Activated T-cell treated with anti-CD3 and anti-CD28 coated beads for 1 hour (primary cell): ENCODE data around the gene CCR1.
"Not testable (repeated sequence)": the region's sequence is repeated elsewhere in the genome, so short reads cannot be mapped to it uniquely, and the experiment has no call there.

Experiments
- DNase-seq: peaks from one replicate; pipeline ENCODE4 v3.0.0-alpha.2; 2020; ENCODE audit warnings: low read depth

The CCR1 gene

GRCh38 chr3:46209746-46210470, 1.8 kb upstream of the CCR1 start:
- no peak for DNase-seq

DNA sequence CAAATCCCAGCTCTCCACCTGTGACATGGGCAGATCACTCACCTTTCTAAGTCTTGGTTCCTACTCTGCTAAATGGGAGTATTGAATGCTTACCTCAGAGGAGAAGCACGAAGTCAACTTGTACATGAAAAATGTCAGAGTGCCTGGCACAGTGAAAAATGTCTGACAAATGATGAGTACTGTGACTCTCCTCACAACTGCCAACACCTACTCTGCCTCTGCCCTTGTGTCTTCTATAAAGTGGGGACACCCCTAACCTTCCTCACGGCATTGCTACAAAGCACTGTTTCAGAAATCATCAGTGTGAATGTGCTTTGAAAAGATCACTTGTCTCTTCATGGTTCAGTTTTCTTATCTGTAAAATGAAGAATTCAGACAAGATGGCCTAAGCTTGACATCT, 940 bp upstream of the CCR1 start:
- no peak for DNase-seq

- DNase-seq: not testable (repeated sequence)
Observed at GRCh38 chr3:46207514-46207913, 599 bp downstream of the CCR1 start.

DNA sequence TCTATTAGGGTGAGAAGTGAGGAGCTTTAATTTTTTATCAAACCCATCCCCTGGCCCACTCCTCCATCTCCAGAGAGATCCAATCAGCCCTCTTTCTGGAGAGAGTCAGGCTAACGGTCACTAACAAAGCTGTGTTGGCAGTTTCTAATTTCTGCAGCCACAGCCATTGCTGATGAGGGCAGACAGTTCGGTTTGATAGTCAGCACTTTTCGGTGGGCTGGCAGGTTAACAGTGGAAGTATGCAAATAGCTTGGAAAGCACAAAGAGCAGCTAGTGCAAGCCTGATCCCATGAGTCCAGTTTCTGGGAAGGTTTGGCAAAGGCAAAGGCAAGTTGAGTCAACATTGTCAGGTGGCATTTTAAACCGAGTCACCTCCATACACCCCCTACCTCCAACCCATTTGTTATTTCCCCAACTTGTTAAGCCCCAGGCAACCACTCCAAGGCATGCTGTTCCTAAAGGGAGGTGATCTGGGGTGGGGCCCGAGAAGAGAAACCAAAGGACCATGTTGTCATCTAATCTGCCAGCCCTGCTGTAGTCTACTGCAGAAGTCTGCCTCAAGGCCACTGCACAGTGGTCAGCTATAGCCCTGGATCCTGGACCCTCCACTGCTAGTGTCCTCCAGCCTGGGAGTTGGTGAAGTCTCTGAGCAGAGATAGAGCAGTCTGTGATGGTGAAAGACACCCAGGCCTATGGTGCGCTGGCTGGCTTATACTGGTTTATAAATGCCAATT, 1.7 kb downstream of the CCR1 start:
- DNase-seq: no peak

GRCh38 chr3:46205286-46205960, 2.7 kb downstream of the CCR1 start:
- DNase-seq: no peak

DNA sequence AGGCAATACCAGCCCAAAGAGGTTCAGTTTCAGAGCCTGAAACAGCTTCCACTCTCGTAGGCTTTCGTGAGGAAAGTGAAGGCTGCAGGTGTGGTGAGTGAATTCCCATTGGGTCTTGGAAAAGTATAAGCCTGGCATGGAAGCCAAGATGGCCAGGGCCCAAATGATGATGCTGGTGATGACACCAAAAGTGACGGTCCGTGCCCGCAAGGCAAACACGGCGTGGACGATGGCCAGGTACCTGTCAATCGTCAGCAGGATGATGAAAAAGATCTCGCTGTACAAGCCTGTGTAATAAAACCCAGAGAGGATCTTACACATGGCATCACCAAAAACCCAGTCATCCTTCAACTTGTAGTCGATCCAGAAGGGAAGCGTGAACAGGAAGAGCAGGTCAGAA, 4.4 kb downstream of the CCR1 start:
- no peak for DNase-seq

GRCh38 chr3:46202535-46202934, 5.6 kb downstream of the CCR1 start:
- no peak for DNase-seq

DNA sequence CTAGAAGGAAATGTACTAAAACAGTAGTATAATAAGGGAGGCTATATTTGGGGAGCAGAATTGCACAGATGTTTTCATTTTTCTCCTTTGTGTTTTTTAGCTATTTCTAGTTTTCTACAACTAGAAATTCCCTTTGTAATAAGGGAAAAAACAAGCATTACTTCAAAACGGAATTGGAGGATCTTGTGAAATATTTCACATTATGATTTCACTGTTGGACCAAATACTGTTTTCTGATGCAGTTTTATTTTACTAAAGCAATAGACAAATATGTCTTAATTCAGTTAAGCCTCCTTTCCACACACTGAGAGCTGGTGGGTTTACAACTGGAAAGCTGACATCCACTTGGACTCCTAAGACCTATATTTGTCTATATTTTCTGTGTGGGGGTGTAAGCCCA, 7.3 kb downstream of the CCR1 start:
- DNase-seq: no peak

GRCh38 chr3:46200211-46200610, 7.9 kb downstream of the CCR1 start:
- DNase-seq: no peak

DNA sequence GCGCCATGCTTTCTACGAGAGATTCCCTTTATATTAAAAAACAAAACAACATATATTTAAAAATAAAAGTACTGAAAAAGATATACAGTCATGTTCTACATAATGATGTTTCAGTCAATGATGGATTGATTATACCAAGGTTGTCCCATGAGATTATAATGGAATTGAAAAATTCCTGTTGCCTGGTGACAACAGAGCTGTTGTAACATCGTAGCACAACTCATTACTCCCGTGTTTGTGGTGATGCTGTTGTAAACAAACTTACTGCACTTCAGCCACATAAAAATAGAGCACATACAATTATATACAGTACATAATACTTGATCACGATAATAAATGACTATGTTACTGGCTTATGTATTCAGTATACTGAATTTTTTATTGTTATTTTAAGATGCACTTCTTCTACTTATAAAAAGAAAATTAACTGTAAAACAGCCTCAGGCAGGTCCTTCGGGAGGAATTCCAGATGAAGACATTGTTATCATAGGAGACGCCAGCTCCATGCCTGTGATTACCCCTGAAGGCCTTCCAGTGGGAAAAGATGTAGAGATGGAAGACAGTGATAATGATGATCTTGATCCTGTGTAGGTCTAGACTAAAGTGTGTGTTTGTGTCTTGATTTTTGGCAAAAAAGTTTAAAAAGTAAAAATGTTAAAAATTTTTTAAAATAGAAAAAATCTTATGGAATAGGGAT, 11.7 kb downstream of the CCR1 start:
- DNase-seq: no peak

- no peak for DNase-seq
Observed at GRCh38 chr3:46194868-46195553, 13.1 kb downstream of the CCR1 start.

DNA sequence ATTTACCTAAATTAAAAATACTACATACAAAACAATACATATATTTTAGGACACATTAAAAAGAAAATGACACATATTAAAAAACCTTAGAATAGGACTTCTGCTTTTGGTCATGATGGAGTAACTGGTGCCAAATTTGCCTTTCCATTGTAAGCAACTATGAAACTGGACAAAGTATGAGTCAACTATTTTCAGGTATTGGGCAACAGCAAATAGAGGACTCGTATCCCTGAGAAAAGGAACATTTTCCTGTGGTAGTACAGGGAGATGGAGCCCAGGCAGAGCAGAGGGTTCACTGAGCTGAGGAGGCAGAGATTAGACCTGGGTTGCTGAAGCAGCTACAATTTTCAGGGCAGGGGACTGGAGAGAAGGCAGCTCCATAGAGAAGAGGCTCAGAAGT, 14.7 kb downstream of the CCR1 start:
- DNase-seq: no peak

GRCh38 chr3:46192939-46193338, 15.2 kb downstream of the CCR1 start:
- no peak for DNase-seq

DNA sequence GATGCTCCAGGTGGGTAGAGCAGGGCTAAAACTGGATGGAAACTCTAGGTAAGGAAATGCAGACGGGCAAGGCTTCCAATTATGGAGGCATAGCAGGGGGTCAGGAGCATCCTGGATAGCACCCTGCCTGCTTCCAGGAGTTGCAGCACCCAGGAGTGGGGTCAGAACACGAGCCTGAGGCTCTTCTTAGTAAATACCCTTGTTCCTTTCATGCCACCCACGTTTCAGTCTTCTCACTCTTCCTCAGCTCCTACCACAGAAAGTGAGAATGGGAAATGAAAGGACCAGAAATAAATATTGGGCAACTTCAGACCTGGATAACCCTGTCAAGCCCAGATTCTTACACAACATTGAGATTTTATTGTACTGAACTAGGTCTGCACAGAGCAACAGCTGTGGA, 16.4 kb downstream of the CCR1 start:
- DNase-seq: no peak

DNA sequence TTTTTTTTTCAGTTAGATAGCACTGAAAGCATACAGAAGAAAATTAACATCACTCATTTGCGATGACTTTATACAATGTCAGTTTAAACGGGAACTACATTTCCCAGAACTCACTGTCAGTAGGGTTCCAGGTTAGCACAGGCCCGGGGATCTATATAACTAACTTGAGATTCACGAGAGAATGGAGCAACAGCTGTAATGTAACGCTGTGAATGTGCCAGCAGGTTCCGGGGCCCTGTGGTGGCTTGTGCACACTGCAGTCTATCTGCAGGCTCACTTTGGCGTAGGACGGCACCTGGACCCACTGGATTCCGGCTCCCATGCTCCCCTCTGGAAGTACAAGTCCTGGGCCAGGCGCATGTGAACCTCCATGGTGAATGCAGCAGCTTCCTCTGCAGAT, 19.4 kb downstream of the CCR1 start:
- DNase-seq: no peak

- DNase-seq: no peak
Observed at GRCh38 chr3:46187876-46188275, 20.2 kb downstream of the CCR1 start.

DNA sequence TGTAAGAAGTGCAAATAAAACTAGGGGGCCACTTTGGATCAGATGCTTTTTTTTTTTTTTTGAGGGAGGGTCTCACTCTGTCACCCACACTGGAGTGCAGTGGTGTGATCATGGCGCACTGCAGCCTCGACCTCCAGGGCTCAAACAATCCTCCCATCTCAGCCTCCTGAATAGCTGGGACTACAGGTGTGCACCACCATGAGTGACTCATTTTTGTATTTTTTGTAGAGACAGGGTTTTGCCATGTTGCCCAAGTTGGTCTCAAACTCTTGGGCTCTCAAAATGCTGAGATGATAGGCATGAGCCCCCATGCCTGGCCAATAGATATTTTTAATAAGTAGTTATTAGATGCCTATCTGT, 20.8 kb downstream of the CCR1 start:
- DNase-seq: no peak

- no peak for DNase-seq
Observed at GRCh38 chr3:46186471-46187340, 21.4 kb downstream of the CCR1 start.

DNA sequence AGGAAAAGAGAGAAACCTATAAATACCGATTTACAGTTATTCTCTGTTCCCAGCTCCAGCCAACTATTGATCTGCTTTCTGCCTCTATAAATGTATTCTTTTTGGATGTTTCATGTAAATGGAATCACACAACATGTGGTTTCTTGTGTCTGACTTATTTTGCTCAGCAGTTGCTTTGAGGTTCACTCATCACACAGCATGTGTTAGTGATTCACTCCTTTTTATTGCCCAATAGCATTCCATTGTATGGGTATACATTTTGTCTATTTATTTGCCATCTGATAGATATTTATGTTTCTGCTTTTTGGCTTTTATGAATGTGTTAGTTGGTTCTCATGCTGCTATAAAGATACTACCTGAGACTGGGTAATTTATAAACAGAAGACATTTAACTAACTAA, 23.6 kb downstream of the CCR1 start:
- DNase-seq: no peak

GRCh38 chr3:46183330-46183729, 24.8 kb downstream of the CCR1 start:
- no peak for DNase-seq
